H9 (cell line): ENCODE results near the gene ASCC2. TPM values are rescaled to one million over a fixed set of nuclear protein-coding genes. Genes with fewer than 3 reads are reported as not detected.

Experiments used
- DNase-seq: peaks from one replicate; pipeline ENCODE4 v3.0.0-alpha.2; 2017
- H2AFZ ChIP-seq: one replicate; pipeline ENCODE4 v1.6.1; 2013; ENCODE audit warnings: mild to moderate bottlenecking, low read length, control low read depth, moderate library complexity
- H2AK5ac ChIP-seq: 2 replicates; pipeline ENCODE4 v1.6.1; 2013; ENCODE audit warnings: low read length, control low read depth, mixed read lengths; ENCODE audit not compliant: insufficient read length
- H2BK120ac ChIP-seq: one replicate; pipeline ENCODE4 v1.6.1; 2013; ENCODE audit warnings: low read depth, mild to moderate bottlenecking, low read length, control low read depth, inconsistent platforms; ENCODE audit not compliant: poor library complexity, severe bottlenecking
- H2BK12ac ChIP-seq: 2 replicates; pipeline ENCODE4 v1.6.1; 2013; ENCODE audit warnings: low read length, control low read depth, mixed read lengths, low read depth; ENCODE audit not compliant: insufficient read length
- H2BK15ac ChIP-seq: 2 replicates; pipeline ENCODE4 v1.6.1; 2013; ENCODE audit warnings: low read depth, low read length, control low read depth
- H2BK20ac ChIP-seq: one replicate; pipeline ENCODE4 v1.6.1; 2013; ENCODE audit warnings: low read depth, mild to moderate bottlenecking, low read length, control low read depth, inconsistent platforms; ENCODE audit not compliant: poor library complexity, severe bottlenecking
- H2BK5ac ChIP-seq: 2 replicates; pipeline ENCODE4 v1.6.1; 2013; ENCODE audit warnings: low read length, control low read depth, mixed read lengths; ENCODE audit not compliant: insufficient read length
- H3K14ac ChIP-seq: 2 replicates; pipeline ENCODE4 v1.6.1; 2013; ENCODE audit warnings: low read length, control low read depth; ENCODE audit not compliant: insufficient read depth
- H3K18ac ChIP-seq: 2 replicates; pipeline ENCODE4 v1.6.1; 2013; ENCODE audit warnings: low read depth, mild to moderate bottlenecking, mixed read lengths, low read length, control low read depth; ENCODE audit not compliant: insufficient read length
- H3K23ac ChIP-seq: 2 replicates; pipeline ENCODE4 v1.6.1; 2013; ENCODE audit warnings: low read length, control low read depth, mixed read lengths, low read depth; ENCODE audit not compliant: insufficient read length
- H3K23me2 ChIP-seq: 2 replicates; pipeline ENCODE4 v1.6.1; 2013; ENCODE audit warnings: low read depth, mild to moderate bottlenecking, mixed read lengths, low read length, control low read depth; ENCODE audit not compliant: insufficient read length, poor library complexity, severe bottlenecking
- H3K27ac ChIP-seq: 2 replicates; pipeline ENCODE4 v1.5.1; 2013; ENCODE audit warnings: low read length, control low read depth, mixed read lengths, low read depth; ENCODE audit not compliant: insufficient read length
- H3K27me3 ChIP-seq: 2 replicates; pipeline ENCODE4 v1.6.1; 2013; ENCODE audit warnings: low read length, control low read depth, inconsistent platforms; ENCODE audit not compliant: insufficient read depth
- H3K4ac ChIP-seq: 2 replicates; pipeline ENCODE4 v1.6.1; 2013; ENCODE audit warnings: low read depth, mild to moderate bottlenecking, control low read depth, inconsistent platforms, low read length, moderate library complexity
- H3K4me1 ChIP-seq: 2 replicates; pipeline ENCODE4 v1.6.1; 2013; ENCODE audit warnings: low read length, control low read depth, inconsistent platforms; ENCODE audit not compliant: insufficient read depth
- H3K4me2 ChIP-seq: 2 replicates; pipeline ENCODE4 v1.6.1; 2013; ENCODE audit warnings: low read length, control low read depth, mixed read lengths; ENCODE audit not compliant: insufficient read length, insufficient read depth
- H3K56ac ChIP-seq: 2 replicates; pipeline ENCODE4 v1.6.1; 2013; ENCODE audit warnings: low read depth, mild to moderate bottlenecking, mixed read lengths, low read length, control low read depth; ENCODE audit not compliant: insufficient read length
- H3K79me1 ChIP-seq: 2 replicates; pipeline ENCODE4 v1.6.1; 2013; ENCODE audit warnings: low read depth, mild to moderate bottlenecking, moderate library complexity, low read length, control low read depth, inconsistent platforms; ENCODE audit not compliant: insufficient read depth, poor library complexity, severe bottlenecking
- H3K79me2 ChIP-seq: 2 replicates; pipeline ENCODE4 v1.6.1; 2013; ENCODE audit warnings: low read length, control low read depth, inconsistent platforms; ENCODE audit not compliant: insufficient read depth
- H3K9ac ChIP-seq: 2 replicates; pipeline ENCODE4 v1.6.1; 2013; ENCODE audit warnings: low read length, control low read depth, mixed read lengths; ENCODE audit not compliant: insufficient read length; ENCODE audit errors: extremely low read depth
- H3K9me3 ChIP-seq: one replicate; pipeline ENCODE4 v1.6.1; 2013; ENCODE audit warnings: low read depth, low read length, inconsistent platforms; ENCODE audit not compliant: control insufficient read depth
- H3T11ph ChIP-seq: one replicate; pipeline ENCODE4 v1.6.1; 2013; ENCODE audit warnings: mild to moderate bottlenecking, low read length, control low read depth, inconsistent platforms
- H4K20me1 ChIP-seq: one replicate; pipeline ENCODE4 v1.6.1; 2013; ENCODE audit not compliant: control insufficient read depth, insufficient read length, insufficient read depth
- H4K5ac ChIP-seq: 2 replicates; pipeline ENCODE4 v1.6.1; 2013; ENCODE audit warnings: low read depth, mild to moderate bottlenecking, mixed read lengths, low read length, control low read depth; ENCODE audit not compliant: insufficient read length
- H4K8ac ChIP-seq: replicated peaks from 2 replicates; pipeline ENCODE4 v1.6.1; 2013; ENCODE audit warnings: low read length, control low read depth, mixed read lengths, low read depth; ENCODE audit not compliant: insufficient read length
- H4K91ac ChIP-seq: 2 replicates; pipeline ENCODE4 v1.6.1; 2013; ENCODE audit warnings: low read depth, mild to moderate bottlenecking, moderate library complexity, mixed read lengths, low read length, control low read depth; ENCODE audit not compliant: insufficient read length
- H3K27ac Mint-ChIP-seq, 3 experiments: 2 replicates in 2 of 3; 3 replicates in 1 of 3; pipeline ENCODE4 v1.8.0; 2020 to 2021; ENCODE audit warnings: mixed read lengths in 3 of 3, mild to moderate bottlenecking in 1 of 3, moderate library complexity in 1 of 3
- H3K27me3 Mint-ChIP-seq: 2 replicates; pipeline ENCODE4 v1.8.0; 2021; ENCODE audit warnings: low read depth, mild to moderate bottlenecking, moderate library complexity, mixed read lengths
- H3K36me3 Mint-ChIP-seq, 3 experiments: 2 replicates in 2 of 3; 3 replicates in 1 of 3; pipeline ENCODE4 v1.8.0; 2020 to 2021; ENCODE audit warnings: low read depth in 3 of 3, mixed read lengths in 3 of 3; ENCODE audit not compliant: insufficient read depth in 1 of 3
- H3K4me1 Mint-ChIP-seq, 2 experiments: 2 replicates each; pipeline ENCODE4 v1.8.0; 2020; ENCODE audit warnings: mixed read lengths in 2 of 2
- H3K4me3 Mint-ChIP-seq, 2 experiments: 2 replicates in 1 of 2; 3 replicates in 1 of 2; pipeline ENCODE4 v1.8.0; 2020 to 2021; ENCODE audit warnings: mild to moderate bottlenecking in 2 of 2, mixed read lengths in 2 of 2, moderate library complexity in 1 of 2
- H3K9me3 Mint-ChIP-seq, 2 experiments: 2 replicates in 1 of 2; 3 replicates in 1 of 2; pipeline ENCODE4 v1.8.0; 2020; ENCODE audit warnings: mild to moderate bottlenecking in 2 of 2, mixed read lengths in 2 of 2, moderate library complexity in 1 of 2
- WGBS: extraction: QIAGEN DNeasy Blood & Tissue Kit; methylation state at CpG from one replicate; pipeline ENCODE4 v1.1.7; 2013; ENCODE audit warnings: missing lambda C conversion rate, low lambda C conversion rate, mixed read lengths; ENCODE audit not compliant: insufficient read length; ENCODE audit errors: extremely low coverage; 5-methylcytosine and 5-hydroxymethylcytosine counted together
- total RNA-seq: library from RNA; stranded (reverse); gene quantifications from 2 replicates; pipeline ENCODE4 v1.2.1, GENCODE V29; 2021
- TF ChIP-seq, protein P1 (sequence below): fragments of 200-600 bp; sonication (generic); conservative IDR thresholded peaks from 3 replicates; pipeline ENCODE4 v1.8.0; 2021; ENCODE audit warnings: antibody characterized with exemption, mild to moderate bottlenecking

ASCC2 gene
- total RNA-seq, 1 experiment from 2014 or later: 48.2 TPM

DNA sequence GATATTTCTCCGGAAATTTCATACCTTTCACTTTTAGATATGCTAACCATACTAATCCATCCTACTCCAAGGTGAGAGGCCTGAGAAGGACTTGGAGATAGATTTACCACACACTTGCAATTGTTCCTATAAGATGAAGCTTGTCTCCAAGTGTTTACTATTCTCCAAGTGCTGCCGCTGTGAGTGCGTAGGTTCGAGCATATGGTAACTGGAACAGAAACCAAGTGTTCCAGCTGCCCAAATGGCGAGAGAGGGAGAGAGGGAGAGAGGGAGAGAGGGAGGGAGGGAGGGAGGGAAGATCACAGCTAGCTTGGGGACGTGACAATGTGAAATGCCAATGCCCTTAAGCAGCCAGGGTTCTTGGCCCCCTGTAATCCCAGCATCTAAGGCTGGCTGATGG is 21.5 kb downstream of the ASCC2 start:
- no peak overlapping the region for H3T11ph ChIP-seq
- no peak overlapping the region for H4K91ac ChIP-seq
- no peak overlapping the region for H3K56ac ChIP-seq
- no peak overlapping the region for H3K18ac ChIP-seq
- Mint-ChIP-seq H3K36me3 (peaks cover 11 to 78% (median 67%) of the 10 kb centered on the region in 3 experiments; a peak in 6 of 7 replicates), H3K27ac (no peak overlapping the region), H3K9me3 (no peaks in the 10 kb centered on the region), H3K27me3 (peaks cover 2% of the 10 kb centered on the region; the same call in 1 of the 2 replicates), H3K4me3 (no peak overlapping the region), H3K4me1 (peaks cover 0 to 11% of the 10 kb centered on the region in 2 experiments; a peak in 2 of 4 replicates)
- no peaks in the 10 kb centered on the region for H3K27me3 ChIP-seq
- H4K5ac ChIP-seq: no peak overlapping the region
- H4K20me1 ChIP-seq: no peaks in the 10 kb centered on the region
- H3K9me3 ChIP-seq: no peaks in the 10 kb centered on the region
- H3K9ac ChIP-seq: no peak overlapping the region
- TF ChIP-seq, protein P1, sequence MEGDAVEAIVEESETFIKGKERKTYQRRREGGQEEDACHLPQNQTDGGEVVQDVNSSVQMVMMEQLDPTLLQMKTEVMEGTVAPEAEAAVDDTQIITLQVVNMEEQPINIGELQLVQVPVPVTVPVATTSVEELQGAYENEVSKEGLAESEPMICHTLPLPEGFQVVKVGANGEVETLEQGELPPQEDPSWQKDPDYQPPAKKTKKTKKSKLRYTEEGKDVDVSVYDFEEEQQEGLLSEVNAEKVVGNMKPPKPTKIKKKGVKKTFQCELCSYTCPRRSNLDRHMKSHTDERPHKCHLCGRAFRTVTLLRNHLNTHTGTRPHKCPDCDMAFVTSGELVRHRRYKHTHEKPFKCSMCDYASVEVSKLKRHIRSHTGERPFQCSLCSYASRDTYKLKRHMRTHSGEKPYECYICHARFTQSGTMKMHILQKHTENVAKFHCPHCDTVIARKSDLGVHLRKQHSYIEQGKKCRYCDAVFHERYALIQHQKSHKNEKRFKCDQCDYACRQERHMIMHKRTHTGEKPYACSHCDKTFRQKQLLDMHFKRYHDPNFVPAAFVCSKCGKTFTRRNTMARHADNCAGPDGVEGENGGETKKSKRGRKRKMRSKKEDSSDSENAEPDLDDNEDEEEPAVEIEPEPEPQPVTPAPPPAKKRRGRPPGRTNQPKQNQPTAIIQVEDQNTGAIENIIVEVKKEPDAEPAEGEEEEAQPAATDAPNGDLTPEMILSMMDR: no peak
- no peak overlapping the region for H2BK20ac ChIP-seq
- no peak overlapping the region for H3K27ac ChIP-seq
- H2BK5ac ChIP-seq: no peak overlapping the region
- no peaks in the 10 kb centered on the region for H3K79me1 ChIP-seq
- H2AK5ac ChIP-seq: no peak overlapping the region
- WGBS: no CpG with 5 or more reads among the region's 6 CpGs
- H2BK12ac ChIP-seq: no peak overlapping the region
- no peak overlapping the region for H3K4ac ChIP-seq
- no peak overlapping the region for H4K8ac ChIP-seq
- no peaks in the 10 kb centered on the region for H3K23me2 ChIP-seq
- H3K79me2 ChIP-seq: no peaks in the 10 kb centered on the region
- H3K14ac ChIP-seq: no peak overlapping the region
- no peak overlapping the region for H2AFZ ChIP-seq
- H3K4me2 ChIP-seq: no peak overlapping the region
- no peak for DNase-seq
- no peak overlapping the region for H2BK120ac ChIP-seq
- H3K23ac ChIP-seq: no peak overlapping the region
- no peaks in the 10 kb centered on the region for H3K4me1 ChIP-seq
- no peak overlapping the region for H2BK15ac ChIP-seq
